Measurements from ENCODE around the gene KRT34.

DNA sequence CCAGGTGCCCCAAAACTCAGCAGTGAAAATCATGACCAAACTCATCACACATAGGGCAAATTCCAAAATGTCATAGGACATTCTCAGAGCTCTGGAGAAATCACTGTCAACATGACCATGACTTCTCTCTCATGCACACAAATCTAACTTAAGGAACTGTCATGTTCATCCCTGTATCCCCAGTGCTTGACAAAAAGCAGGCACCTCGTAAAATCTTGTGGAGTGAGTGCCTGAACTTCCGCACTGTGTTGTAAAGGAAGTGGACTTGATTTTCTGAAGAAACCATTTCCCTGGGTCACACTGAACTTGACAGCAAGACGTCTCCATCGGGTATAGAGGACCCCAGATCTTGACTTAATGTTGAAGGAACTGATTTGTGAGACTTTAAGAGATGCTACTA is 39.5 kb upstream of the KRT34 start:
- TF ChIP-seq, protein P1, sequence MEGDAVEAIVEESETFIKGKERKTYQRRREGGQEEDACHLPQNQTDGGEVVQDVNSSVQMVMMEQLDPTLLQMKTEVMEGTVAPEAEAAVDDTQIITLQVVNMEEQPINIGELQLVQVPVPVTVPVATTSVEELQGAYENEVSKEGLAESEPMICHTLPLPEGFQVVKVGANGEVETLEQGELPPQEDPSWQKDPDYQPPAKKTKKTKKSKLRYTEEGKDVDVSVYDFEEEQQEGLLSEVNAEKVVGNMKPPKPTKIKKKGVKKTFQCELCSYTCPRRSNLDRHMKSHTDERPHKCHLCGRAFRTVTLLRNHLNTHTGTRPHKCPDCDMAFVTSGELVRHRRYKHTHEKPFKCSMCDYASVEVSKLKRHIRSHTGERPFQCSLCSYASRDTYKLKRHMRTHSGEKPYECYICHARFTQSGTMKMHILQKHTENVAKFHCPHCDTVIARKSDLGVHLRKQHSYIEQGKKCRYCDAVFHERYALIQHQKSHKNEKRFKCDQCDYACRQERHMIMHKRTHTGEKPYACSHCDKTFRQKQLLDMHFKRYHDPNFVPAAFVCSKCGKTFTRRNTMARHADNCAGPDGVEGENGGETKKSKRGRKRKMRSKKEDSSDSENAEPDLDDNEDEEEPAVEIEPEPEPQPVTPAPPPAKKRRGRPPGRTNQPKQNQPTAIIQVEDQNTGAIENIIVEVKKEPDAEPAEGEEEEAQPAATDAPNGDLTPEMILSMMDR (IDR thresholded peaks at IDR 0.05) = no peak
- no peak for TF ChIP-seq EZH2 (IDR thresholded peaks at IDR 0.05)

All from neural progenitor cell (in vitro differentiated cells).